HG03571 (cell line): ENCODE measurements around the gene ENPP6.
"Not testable (repeated sequence)": the region's sequence is repeated elsewhere in the genome, so short reads cannot be mapped to it uniquely, and the experiment has no call there.

Experiments used
- ATAC-seq: cut with Tn5 transposase; IDR thresholded peaks from one replicate; pipeline ENCODE4 v1.9.1; 2021; ENCODE audit not compliant: unreplicated experiment

Gene ENPP6

GRCh38 chr4:184150102-184150839, 67.4 kb downstream of the ENPP6 start:
- no peak for ATAC-seq

GRCh38 chr4:184148738-184149637, 68.7 kb downstream of the ENPP6 start:
- no peak for ATAC-seq

GRCh38 chr4:184147858-184148737, 69.6 kb downstream of the ENPP6 start:
- no peak for ATAC-seq

- ATAC-seq: no peak
Measured at GRCh38 chr4:184146951-184147350, 70.7 kb downstream of the ENPP6 start.

- ATAC-seq: no peak
Measured at GRCh38 chr4:184145596-184145995, 72.1 kb downstream of the ENPP6 start.

- no peak for ATAC-seq
Measured at GRCh38 chr4:184143770-184144564, 73.7 kb downstream of the ENPP6 start.

GRCh38 chr4:184142121-184143000, 75.3 kb downstream of the ENPP6 start:
- no peak for ATAC-seq

GRCh38 chr4:184140901-184141300, 76.8 kb downstream of the ENPP6 start:
- ATAC-seq: not testable (repeated sequence)

- ATAC-seq: no peak
Measured at GRCh38 chr4:184136525-184136924, 81.1 kb downstream of the ENPP6 start.

GRCh38 chr4:184126800-184127199, 90.9 kb downstream of the ENPP6 start:
- ATAC-seq: no peak

GRCh38 chr4:184122631-184123408, 94.9 kb downstream of the ENPP6 start:
- ATAC-seq: no peak

- no peak for ATAC-seq
Measured at GRCh38 chr4:184120549-184121127, 97.0 kb downstream of the ENPP6 start.

GRCh38 chr4:184117662-184118199, 99.9 kb downstream of the ENPP6 start:
- no peak for ATAC-seq

GRCh38 chr4:184115399-184115798, 102.3 kb downstream of the ENPP6 start:
- no peak for ATAC-seq

- no peak for ATAC-seq
Measured at GRCh38 chr4:184114431-184114830, 103.2 kb downstream of the ENPP6 start.

- ATAC-seq: no peak
Measured at GRCh38 chr4:184112006-184112550, 105.6 kb downstream of the ENPP6 start.

- ATAC-seq: no peak
Measured at GRCh38 chr4:184111233-184111832, 106.3 kb downstream of the ENPP6 start.
